Trophoblast cell (in vitro differentiated cells and primary cell): Measurements from ENCODE around the gene GRIK4.

ENCODE experiments used
- DNase-seq, 2 donors: peaks; one replicate each; pipeline ENCODE4 v3.0.0-alpha.2; 2016
- H2AFZ ChIP-seq: 2 replicates; pipeline ENCODE4 v1.6.1; 2013; ENCODE audit warnings: low read length, moderate library complexity, mild to moderate bottlenecking; ENCODE audit not compliant: insufficient read depth, poor library complexity
- H2AK5ac ChIP-seq: 2 replicates; pipeline ENCODE4 v1.6.1; 2013; ENCODE audit warnings: mild to moderate bottlenecking, low read length
- H2BK120ac ChIP-seq: 2 replicates; pipeline ENCODE4 v1.6.1; 2013; ENCODE audit warnings: low read length, mild to moderate bottlenecking, moderate library complexity; ENCODE audit not compliant: insufficient read depth, poor library complexity
- H2BK12ac ChIP-seq: 2 replicates; pipeline ENCODE4 v1.6.1; 2013; ENCODE audit warnings: mild to moderate bottlenecking, low read length, moderate library complexity
- H2BK5ac ChIP-seq: 2 replicates; pipeline ENCODE4 v1.6.1; 2013; ENCODE audit warnings: low read length, low read depth, moderate library complexity, mild to moderate bottlenecking; ENCODE audit not compliant: poor library complexity
- H3K14ac ChIP-seq: 2 replicates; pipeline ENCODE4 v1.6.1; 2013; ENCODE audit warnings: mild to moderate bottlenecking, low read length
- H3K18ac ChIP-seq: 2 replicates; pipeline ENCODE4 v1.6.1; 2013; ENCODE audit warnings: mild to moderate bottlenecking, low read length
- H3K23ac ChIP-seq: 2 replicates; pipeline ENCODE4 v1.6.1; 2013; ENCODE audit warnings: low read length
- H3K27ac ChIP-seq: 2 replicates; pipeline ENCODE4 v1.5.1; 2013; ENCODE audit warnings: low read depth, mild to moderate bottlenecking, inconsistent platforms, low read length, moderate library complexity
- H3K27me3 ChIP-seq: 2 replicates; pipeline ENCODE4 v1.6.1; 2013; ENCODE audit warnings: inconsistent platforms, mild to moderate bottlenecking, low read length, moderate library complexity; ENCODE audit not compliant: insufficient read depth
- H3K36me3 ChIP-seq, 2 experiments: 1 replicate in 1 of 2; 2 replicates in 1 of 2; pipeline ENCODE4 v1.6.1; 2013; ENCODE audit warnings: low read length in 2 of 2, mild to moderate bottlenecking in 2 of 2, moderate library complexity in 1 of 2; ENCODE audit not compliant: insufficient read depth in 2 of 2, control insufficient read depth in 1 of 2
- H3K4ac ChIP-seq: 2 replicates; pipeline ENCODE4 v1.6.1; 2013; ENCODE audit warnings: low read depth, mild to moderate bottlenecking, low read length, moderate library complexity
- H3K4me1 ChIP-seq, 2 experiments: 1 replicate in 1 of 2; 2 replicates in 1 of 2; pipeline ENCODE4 v1.6.1; 2013; ENCODE audit warnings: low read length in 2 of 2, mild to moderate bottlenecking in 2 of 2, moderate library complexity in 1 of 2; ENCODE audit not compliant: insufficient read depth in 2 of 2, control insufficient read depth in 1 of 2
- H3K4me2 ChIP-seq: 2 replicates; pipeline ENCODE4 v1.6.1; 2013; ENCODE audit warnings: inconsistent platforms, mild to moderate bottlenecking, low read length, moderate library complexity
- H3K4me3 ChIP-seq: 2 replicates; pipeline ENCODE4 v1.5.1; 2013; ENCODE audit warnings: mild to moderate bottlenecking, low read depth, low read length, inconsistent platforms
- H3K79me1 ChIP-seq: one replicate; pipeline ENCODE4 v1.6.1; 2013; ENCODE audit warnings: low read length
- H3K79me2 ChIP-seq: 2 replicates; pipeline ENCODE4 v1.6.1; 2013; ENCODE audit warnings: low read length, mild to moderate bottlenecking; ENCODE audit not compliant: control insufficient read depth, insufficient read depth, poor library complexity
- H3K9ac ChIP-seq: 2 replicates; pipeline ENCODE4 v1.6.1; 2013; ENCODE audit warnings: mild to moderate bottlenecking, low read length
- H3K9me3 ChIP-seq: 2 replicates; pipeline ENCODE4 v1.6.1; 2013; ENCODE audit warnings: low read depth, mild to moderate bottlenecking, control low read depth, inconsistent platforms, low read length; ENCODE audit not compliant: insufficient read depth
- H4K12ac ChIP-seq: 2 replicates; pipeline ENCODE4 v1.6.1; 2013; ENCODE audit warnings: low read depth, mild to moderate bottlenecking, low read length, moderate library complexity
- H4K8ac ChIP-seq: 2 replicates; pipeline ENCODE4 v1.6.1; 2013; ENCODE audit warnings: low read depth, mild to moderate bottlenecking, low read length, moderate library complexity
- H4K91ac ChIP-seq: one replicate; pipeline ENCODE4 v1.6.1; 2013; ENCODE audit warnings: low read depth, mild to moderate bottlenecking, low read length, moderate library complexity
- WGBS: extraction: QIAGEN DNeasy Blood & Tissue Kit; methylation state at CpG from one replicate; pipeline ENCODE4 v1.1.7; 2013; ENCODE audit warnings: missing lambda C conversion rate; ENCODE audit not compliant: insufficient read length, insufficient coverage; ENCODE audit errors: extremely low coverage; 5-methylcytosine and 5-hydroxymethylcytosine counted together

Gene GRIK4

DNA sequence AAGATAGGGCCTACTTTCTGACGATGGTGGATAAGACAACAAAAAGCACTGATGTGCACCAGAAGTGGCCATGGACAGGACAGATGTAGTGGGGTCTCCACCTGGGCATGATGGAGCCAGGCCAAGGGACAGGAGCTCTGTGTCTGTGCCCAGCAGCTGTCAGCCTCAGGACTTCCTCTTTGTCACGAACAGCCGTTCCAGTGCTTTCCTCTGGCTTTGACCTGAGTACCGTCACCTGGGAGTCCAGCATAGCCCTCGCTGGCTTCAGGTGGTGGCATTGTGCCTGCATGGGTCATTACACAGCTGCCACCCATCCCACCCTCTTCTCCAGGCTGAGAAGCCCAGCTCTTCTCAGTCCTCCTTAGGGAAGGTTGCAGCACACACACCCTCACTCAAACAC is 137.8 kb downstream of the GRIK4 start:
- no peak overlapping the region for H4K91ac ChIP-seq
- DNase-seq: no peak
- no peak overlapping the region for H4K12ac ChIP-seq
- no peak overlapping the region for H3K4me3 ChIP-seq
- H3K79me1 ChIP-seq: no peaks in the 10 kb centered on the region
- no peak overlapping the region for H3K4me2 ChIP-seq
- H2AK5ac ChIP-seq: no peak overlapping the region
- H3K9ac ChIP-seq: no peak overlapping the region
- no peaks in the 10 kb centered on the region for H3K36me3 ChIP-seq
- H3K23ac ChIP-seq: no peak overlapping the region
- H3K18ac ChIP-seq: no peak overlapping the region
- WGBS: no CpG with 5 or more reads among the region's 5 CpGs
- no peak overlapping the region for H3K4ac ChIP-seq
- H4K8ac ChIP-seq: no peak overlapping the region
- no peak overlapping the region for H2BK5ac ChIP-seq
- no peaks in the 10 kb centered on the region for H3K79me2 ChIP-seq
- H3K27me3 ChIP-seq: peaks cover 6% of the 10 kb centered on the region
- no peak overlapping the region for H2BK12ac ChIP-seq
- peaks cover 2% of the 10 kb centered on the region for H3K9me3 ChIP-seq
- no peak overlapping the region for H3K14ac ChIP-seq
- H3K27ac ChIP-seq: no peak overlapping the region
- no peaks in the 10 kb centered on the region for H3K4me1 ChIP-seq
- H2BK120ac ChIP-seq: no peak overlapping the region
- no peak overlapping the region for H2AFZ ChIP-seq

DNA sequence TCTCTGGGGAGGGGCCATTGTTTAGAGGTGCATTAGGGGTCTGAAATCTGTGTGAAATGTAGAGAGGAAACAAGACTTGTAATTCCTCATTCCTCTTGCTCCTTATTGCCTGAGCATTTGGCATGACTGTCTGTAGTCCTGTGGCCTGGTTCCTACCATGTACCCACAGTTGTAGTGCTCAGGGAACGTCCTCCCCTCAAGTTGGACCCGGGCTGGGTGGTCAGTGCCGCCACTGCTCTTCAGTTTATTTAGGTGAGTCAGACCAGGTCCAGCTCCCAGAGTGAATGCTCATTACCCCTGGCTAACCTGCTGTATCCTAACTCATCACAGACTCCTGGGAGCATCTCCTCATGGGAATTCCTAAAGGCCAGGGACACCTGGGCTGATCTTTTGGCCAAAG is 139.8 kb downstream of the GRIK4 start:
- no peak overlapping the region for H3K4ac ChIP-seq
- H3K79me1 ChIP-seq: no peaks in the 10 kb centered on the region
- no peak overlapping the region for H4K12ac ChIP-seq
- no peak overlapping the region for H2BK12ac ChIP-seq
- no peak overlapping the region for H4K8ac ChIP-seq
- no peak overlapping the region for H2BK120ac ChIP-seq
- H3K18ac ChIP-seq: no peak overlapping the region
- no peak overlapping the region for H4K91ac ChIP-seq
- no peak overlapping the region for H2AFZ ChIP-seq
- H3K27ac ChIP-seq: no peak overlapping the region
- no peak overlapping the region for H3K9ac ChIP-seq
- peaks cover 5% of the 10 kb centered on the region for H3K9me3 ChIP-seq
- H3K36me3 ChIP-seq: no peaks in the 10 kb centered on the region
- H2BK5ac ChIP-seq: no peak overlapping the region
- WGBS: no CpG with 5 or more reads among the region's 3 CpGs
- H3K4me1 ChIP-seq: no peaks in the 10 kb centered on the region
- no peak overlapping the region for H3K14ac ChIP-seq
- no peaks in the 10 kb centered on the region for H3K27me3 ChIP-seq
- no peak overlapping the region for H3K23ac ChIP-seq
- H3K4me3 ChIP-seq: no peak overlapping the region
- no peak for DNase-seq
- H3K79me2 ChIP-seq: no peaks in the 10 kb centered on the region
- H3K4me2 ChIP-seq: no peak overlapping the region
- no peak overlapping the region for H2AK5ac ChIP-seq

DNA sequence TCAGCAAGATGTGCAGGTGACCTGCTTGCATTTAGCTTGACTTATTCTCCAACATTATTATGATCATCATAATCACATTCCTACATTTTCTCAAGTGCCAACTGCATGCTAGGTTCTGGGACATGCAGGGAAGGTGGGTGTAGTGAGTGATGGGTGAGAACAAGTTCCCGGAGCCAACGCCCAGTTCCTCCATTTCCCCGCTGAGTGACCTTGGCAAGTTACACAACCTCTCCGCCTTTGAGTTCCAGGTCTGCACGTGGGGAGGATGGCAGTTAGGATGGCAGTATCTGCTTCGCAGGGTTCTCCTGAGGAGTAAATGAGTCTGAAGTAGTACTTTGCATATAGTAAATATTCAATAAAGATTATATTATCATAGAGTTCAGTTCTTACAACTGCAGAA is 140.3 kb downstream of the GRIK4 start:
- Histone ChIP-seq H2BK12ac (no peak overlapping the region), H2BK5ac (no peak overlapping the region), H3K9ac (no peak overlapping the region), H3K79me1 (no peaks in the 10 kb centered on the region), H2AK5ac (no peak overlapping the region), H3K4me2 (no peak overlapping the region), H4K12ac (no peak overlapping the region), H3K27me3 (no peaks in the 10 kb centered on the region), H3K18ac (no peak overlapping the region), H4K8ac (no peak overlapping the region), H3K4me1 (no peaks in the 10 kb centered on the region), H3K36me3 (no peaks in the 10 kb centered on the region), H3K79me2 (no peaks in the 10 kb centered on the region), H3K23ac (no peak overlapping the region), H3K4ac (no peak overlapping the region), H3K4me3 (no peak overlapping the region), H2BK120ac (no peak overlapping the region), H3K9me3 (peaks cover 5% of the 10 kb centered on the region), H3K14ac (no peak overlapping the region), H4K91ac (no peak overlapping the region), H2AFZ (no peak overlapping the region), H3K27ac (no peak overlapping the region)
- WGBS: no CpG with 5 or more reads among the region's 6 CpGs
- DNase-seq: no peak

DNA sequence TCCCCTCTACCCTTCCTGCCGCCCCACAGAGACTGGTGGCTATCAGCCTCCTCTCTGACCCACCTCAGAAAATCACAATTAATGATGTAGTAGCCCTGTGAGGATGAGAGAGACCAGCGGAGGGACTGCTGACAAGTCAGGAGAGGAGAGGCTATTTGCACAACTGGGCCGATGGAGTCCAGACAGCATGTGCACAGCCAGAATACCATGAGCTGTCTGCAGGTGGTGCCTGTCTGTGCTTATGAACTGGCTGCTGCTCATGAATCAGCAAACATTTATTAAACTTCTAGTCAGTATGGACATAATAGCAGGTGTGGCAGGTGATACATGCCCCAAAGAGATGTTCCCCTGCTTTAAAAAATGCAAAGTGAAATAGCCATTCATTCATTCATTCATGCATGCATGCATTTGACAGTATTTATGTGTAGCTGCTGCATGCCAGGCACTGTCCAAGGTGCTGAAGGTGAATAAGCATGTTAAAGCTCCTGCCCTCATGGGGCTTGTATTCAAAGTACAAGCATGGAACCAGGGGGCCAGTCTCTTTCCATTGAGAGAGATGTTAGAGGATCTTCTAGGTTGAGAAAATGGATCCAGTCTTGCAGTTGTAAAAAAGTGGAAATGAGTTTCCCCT is 141.3 kb downstream of the GRIK4 start:
- peaks cover 5% of the 10 kb centered on the region for H3K9me3 ChIP-seq
- no peak overlapping the region for H2AFZ ChIP-seq
- no peaks in the 10 kb centered on the region for H3K4me1 ChIP-seq
- no peak overlapping the region for H4K12ac ChIP-seq
- no peak overlapping the region for H2BK12ac ChIP-seq
- no peaks in the 10 kb centered on the region for H3K79me2 ChIP-seq
- no peaks in the 10 kb centered on the region for H3K27me3 ChIP-seq
- H2AK5ac ChIP-seq: no peak overlapping the region
- H2BK5ac ChIP-seq: no peak overlapping the region
- H3K36me3 ChIP-seq: no peaks in the 10 kb centered on the region
- no peak overlapping the region for H3K27ac ChIP-seq
- no CpG with 5 or more reads among the region's 3 CpGs for WGBS
- H2BK120ac ChIP-seq: no peak overlapping the region
- no peak overlapping the region for H3K18ac ChIP-seq
- H3K23ac ChIP-seq: no peak overlapping the region
- H3K4ac ChIP-seq: no peak overlapping the region
- no peak overlapping the region for H4K91ac ChIP-seq
- H3K4me2 ChIP-seq: no peak overlapping the region
- H4K8ac ChIP-seq: no peak overlapping the region
- H3K4me3 ChIP-seq: no peak overlapping the region
- no peak overlapping the region for H3K9ac ChIP-seq
- H3K79me1 ChIP-seq: no peaks in the 10 kb centered on the region
- peak in 1 of 2 donors; percentile 20 for DNase-seq
- H3K14ac ChIP-seq: no peak overlapping the region
